DMS53 treated with DMSO at 0.1 percent for 48 hours (cell line): ENCODE data around the gene ATP5F1A.
"Not testable (repeated sequence)": the region's sequence is repeated elsewhere in the genome, so short reads cannot be mapped to it uniquely, and the experiment has no call there.

Experiments
- DNase-seq: peaks from one replicate; lab custom pipeline; 2025; ENCODE audit not compliant: unreplicated experiment; lab: John Stamatoyannopoulos, UW

Gene ATP5F1A

GRCh38 chr18:46048641-46049040, 49.5 kb downstream of the ATP5F1A start:
- no peak for DNase-seq

- not testable (repeated sequence) for DNase-seq
Observed at GRCh38 chr18:46047369-46047768, 50.7 kb downstream of the ATP5F1A start.

DNA sequence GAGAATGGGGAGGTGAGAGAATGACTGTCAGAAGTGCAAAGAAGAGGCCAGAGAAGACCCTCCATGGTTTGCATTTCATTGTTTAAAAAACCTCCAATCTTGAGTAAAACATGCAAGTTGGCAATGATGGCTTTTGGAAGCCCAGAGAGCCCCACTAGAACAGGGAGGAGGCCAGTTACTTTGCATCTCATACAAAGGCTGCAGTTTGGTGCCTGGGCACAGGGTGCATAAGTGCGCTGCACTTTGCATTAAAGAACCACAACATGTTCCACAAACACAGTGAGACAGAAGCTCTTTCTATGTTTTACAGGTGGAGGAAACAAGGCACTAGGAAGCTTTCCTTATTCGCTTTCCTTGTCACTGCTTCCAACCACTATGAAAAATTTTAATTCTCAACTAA, 51.4 kb downstream of the ATP5F1A start:
- no peak for DNase-seq

DNA sequence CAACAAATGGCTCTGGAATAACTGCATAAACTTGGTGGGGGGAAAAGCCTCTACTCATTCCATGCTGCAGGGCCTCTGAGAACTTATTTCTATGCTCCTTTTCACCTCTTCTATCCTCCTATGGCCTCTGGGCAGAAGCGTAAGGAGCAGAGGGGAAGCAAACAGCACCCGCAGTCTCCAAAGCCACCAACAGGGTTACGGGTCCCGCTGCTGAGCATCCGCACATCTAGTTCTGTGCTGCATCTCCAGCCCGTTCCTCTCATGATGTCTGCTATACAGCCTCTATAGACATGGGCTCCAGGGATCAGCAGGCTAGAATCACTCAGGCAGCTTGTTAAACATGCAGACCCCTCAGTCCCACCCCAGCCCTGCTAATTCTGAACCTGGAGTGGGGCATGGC, 52.0 kb downstream of the ATP5F1A start:
- DNase-seq = no peak

- DNase-seq = no peak
Observed at GRCh38 chr18:46042571-46043123, 55.4 kb downstream of the ATP5F1A start.

DNA sequence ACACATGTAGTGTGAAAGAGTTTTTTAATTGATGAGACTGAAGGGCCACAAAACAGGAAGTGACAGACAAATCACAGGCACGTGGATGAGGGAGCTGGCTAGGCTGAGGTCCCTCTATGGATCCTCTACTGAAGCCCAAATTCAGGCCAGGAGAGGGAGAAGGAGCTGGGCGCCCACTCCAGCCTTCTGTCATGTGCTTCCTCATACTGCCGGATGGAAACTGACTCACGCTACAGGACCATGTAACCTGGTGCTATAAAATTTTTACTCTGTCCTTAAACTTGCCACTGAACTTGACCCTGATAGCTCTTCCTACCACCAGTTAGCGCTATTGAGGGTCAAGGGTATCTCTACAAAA, 57.4 kb downstream of the ATP5F1A start:
- no peak for DNase-seq

DNA sequence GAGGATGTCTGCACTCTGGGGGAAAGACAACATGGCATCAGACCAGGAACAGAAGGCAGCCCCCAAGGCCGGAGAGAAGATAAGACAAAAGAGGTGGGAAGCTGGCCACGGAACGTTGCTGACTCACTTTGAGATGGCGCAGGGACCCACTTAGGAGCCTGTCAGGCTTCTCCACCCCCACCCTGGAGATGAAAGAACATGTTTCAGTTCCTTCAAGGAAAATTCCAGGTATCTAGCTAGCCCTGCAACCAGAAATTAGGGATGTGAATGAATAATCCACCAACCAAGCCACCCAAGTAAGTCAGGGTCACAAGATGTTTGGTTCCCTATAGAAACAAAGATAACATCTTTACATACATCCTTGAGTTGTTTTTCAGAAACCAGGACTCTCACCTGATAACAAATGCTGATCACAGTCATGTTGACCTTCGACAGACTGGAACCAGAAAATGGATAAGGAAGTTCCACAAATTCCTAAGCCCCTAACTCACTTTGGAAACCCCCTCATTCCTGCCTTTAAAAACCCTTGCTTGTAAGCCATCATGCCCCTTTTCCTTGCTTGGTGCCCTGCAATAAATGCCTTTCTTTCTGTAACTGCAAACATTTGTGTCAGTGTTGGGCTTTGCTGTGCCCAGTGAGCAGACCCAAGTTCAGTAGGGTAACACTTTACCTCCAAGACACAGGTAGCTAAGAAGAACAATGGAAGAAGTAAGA, 57.9 kb downstream of the ATP5F1A start:
- no peak for DNase-seq

DNA sequence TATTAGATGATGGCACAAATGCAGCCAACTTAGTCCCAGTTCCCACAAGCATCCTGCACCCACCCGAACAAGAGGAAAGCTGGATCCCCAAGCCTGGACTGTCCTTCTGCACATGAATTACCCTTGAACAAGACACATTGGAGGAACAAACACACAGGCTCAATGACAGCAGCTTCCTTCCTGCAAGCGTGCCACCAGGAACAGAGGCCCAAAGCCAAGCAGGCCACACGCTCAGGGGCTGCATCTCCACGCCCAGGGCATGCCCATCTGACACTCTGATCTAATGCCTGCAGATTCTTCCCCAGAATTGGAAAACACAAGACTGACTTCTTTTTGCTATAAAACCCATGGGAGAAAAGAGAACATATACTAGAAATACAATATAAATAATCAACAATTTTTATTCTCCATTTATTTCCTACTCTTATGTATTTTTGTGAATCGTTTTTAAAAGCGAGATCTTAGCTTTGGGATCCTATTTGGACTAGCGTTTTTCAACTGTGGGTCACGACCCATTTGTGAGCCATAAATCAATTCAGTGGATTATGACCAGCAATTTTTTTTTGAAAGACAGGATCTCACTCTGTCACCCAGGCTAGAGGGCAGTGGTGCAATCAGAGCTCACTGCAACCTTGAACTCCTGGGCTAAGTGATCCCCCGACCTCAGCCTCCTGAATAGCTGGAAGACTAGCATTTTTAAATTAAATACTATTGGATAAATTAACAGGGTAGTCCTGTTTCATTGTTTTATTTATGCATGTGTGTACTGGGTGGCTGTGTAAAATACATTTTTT, 60.4 kb downstream of the ATP5F1A start:
- no peak for DNase-seq

- no peak for DNase-seq
Observed at GRCh38 chr18:46035696-46036680, 62.1 kb downstream of the ATP5F1A start.

DNA sequence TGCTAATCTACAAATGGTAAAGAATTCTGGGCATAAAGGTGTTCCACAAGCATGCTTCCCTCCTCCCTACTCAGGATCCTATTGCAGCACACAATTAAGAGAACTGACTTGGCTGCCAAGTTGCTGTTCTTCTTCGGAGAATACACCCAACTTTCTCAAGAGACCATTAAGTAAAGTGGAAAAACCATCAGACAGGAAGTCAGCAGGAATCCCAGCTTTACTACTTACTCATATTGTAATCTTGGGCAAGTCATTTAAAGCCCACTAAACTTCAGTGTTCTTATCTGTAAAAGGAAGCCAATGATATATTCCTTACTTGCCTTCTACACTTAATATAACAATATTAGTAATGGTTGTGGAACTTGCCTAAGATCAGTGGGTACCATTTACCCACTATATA, 63.9 kb downstream of the ATP5F1A start:
- DNase-seq = no peak

GRCh38 chr18:46031741-46032140, 66.4 kb downstream of the ATP5F1A start:
- no peak for DNase-seq
